Daoy (cell line): ENCODE measurements around the gene SCGB2A2. TPM values are rescaled to one million over a fixed set of nuclear protein-coding genes. Genes with fewer than 3 reads are reported as not detected.

Experiments used
- DNase-seq: peaks from one replicate; pipeline ENCODE4 v3.0.0-alpha.2; 2015; ENCODE audit warnings: low read depth
- total RNA-seq: library from RNA; depleted of rRNA; stranded (reverse); fragments of >200 nt; shearing (Covaris generic); gene quantifications from 2 replicates; pipeline ENCODE4 v1.2.3, GENCODE V29; 2014; rRNA removed

The SCGB2A2 gene
- total RNA-seq, 1 experiment from 2014 or later: not detected

DNA sequence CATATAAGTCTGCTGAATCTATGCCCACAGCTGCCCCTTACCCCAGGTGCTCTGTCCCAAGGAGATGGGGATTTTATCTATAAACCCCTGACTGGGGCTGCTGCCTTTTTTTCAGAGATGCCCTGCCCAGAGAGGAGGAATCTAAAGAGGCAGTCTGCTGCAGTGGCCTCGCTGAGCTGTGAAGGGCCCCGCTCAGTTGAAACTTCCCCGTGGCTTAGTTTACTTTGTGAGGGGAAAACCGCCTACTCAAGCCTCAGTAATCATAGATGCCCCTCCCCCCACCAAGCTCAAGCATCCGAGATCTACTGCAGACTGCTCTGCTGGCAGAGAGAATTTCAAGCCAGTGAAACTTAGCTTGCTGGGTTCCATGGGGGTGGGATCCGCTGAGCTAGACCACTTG, 36.3 kb downstream of the SCGB2A2 start:
- DNase-seq: no peak

DNA sequence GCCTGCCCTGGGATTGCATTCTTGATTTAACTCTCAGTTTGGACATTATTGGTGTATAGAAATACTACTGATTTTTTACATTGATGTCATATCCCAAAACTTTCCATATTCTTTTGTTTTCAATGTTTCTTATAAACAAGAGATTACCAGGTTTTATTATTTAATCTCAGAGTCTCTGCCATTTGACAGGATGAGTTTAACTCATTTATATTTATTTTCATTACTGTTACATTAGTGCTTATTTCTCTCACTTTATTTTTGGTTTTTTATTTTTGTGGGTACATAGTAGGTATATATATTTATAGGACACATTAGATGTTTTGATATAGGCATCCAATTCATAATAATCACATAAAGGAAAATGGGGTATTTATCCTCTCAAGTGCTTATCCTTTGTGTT, 38.0 kb downstream of the SCGB2A2 start:
- no peak for DNase-seq

- DNase-seq: no peak
Observed at GRCh38 chr11:62309991-62310390, 40.0 kb downstream of the SCGB2A2 start.

GRCh38 chr11:62315431-62315830, 45.5 kb downstream of the SCGB2A2 start:
- DNase-seq: no peak

DNA sequence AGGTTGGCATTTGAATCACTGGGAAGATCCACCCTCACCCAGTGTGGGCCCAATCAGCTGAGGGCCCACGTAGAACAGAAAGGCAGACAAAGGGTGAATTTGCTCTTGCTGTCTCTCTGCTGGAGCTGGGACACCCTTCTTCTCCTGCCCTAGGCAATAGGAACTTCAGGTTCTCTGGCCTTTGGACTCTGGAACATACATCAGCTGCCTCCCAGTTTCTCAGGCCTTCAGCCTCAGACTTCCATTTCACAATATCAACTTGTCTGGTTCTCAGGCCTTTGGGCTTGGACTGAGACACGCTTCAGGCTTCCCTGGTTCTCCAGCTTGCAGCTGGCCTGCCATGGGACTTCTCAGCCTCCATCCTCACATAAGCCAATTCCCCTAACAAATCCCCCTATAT, 52.6 kb downstream of the SCGB2A2 start:
- DNase-seq: no peak

Other genes starting within 250 kb of the SCGB2A2 start
- 57.0 and 76.3 TPM in 2 replicates for gene INCENP, start 146.1 kb upstream of the SCGB2A2 start, total RNA-seq
- not detected in 2 replicates for gene SCGB1D1, start 79.9 kb upstream of the SCGB2A2 start, total RNA-seq
- gene SCGB2A1, start 61.5 kb upstream of the SCGB2A2 start, total RNA-seq: not detected in 2 replicates
- not detected in 2 replicates for gene SCGB1D2, start 27.9 kb upstream of the SCGB2A2 start, total RNA-seq
- not detected in 2 replicates for gene SCGB1D4, start 28.9 kb downstream of the SCGB2A2 start, total RNA-seq
- 37.0 and 68.0 TPM in 2 replicates for gene ASRGL1, start 67.3 kb downstream of the SCGB2A2 start, total RNA-seq
- gene SCGB1A1, start 148.9 kb downstream of the SCGB2A2 start, total RNA-seq: not detected in 2 replicates